ENCODE measurements around the gene KANSL1.
"Not testable (repeated sequence)": the region's sequence is repeated elsewhere in the genome, so short reads cannot be mapped to it uniquely, and the experiment has no call there.

Gene KANSL1

GRCh38 chr17:46011711-46012505 is 181.3 kb downstream of the KANSL1 start:
- no peaks in the 10 kb centered on the region for H3K27me3 ChIP-seq (replicated peaks in 2 of 5; ENCODE audit: control insufficient read depth in 4 of 5, insufficient read depth in 5 of 5, low read length in 4 of 5)
- no peak overlapping the region for H3K4me3 ChIP-seq (ENCODE audit: control insufficient read depth in 1 of 7, extremely low read depth in 1 of 7, insufficient read depth in 4 of 7, low read depth in 2 of 7, low read length in 6 of 7)
- no peaks in the 10 kb centered on the region for H3K36me3 ChIP-seq (ENCODE audit: control insufficient read depth in 4 of 4, insufficient read depth in 4 of 4, low read length in 3 of 4)
- no peaks in the 10 kb centered on the region for H3K4me1 ChIP-seq (ENCODE audit: control extremely low read depth in 1 of 4, control insufficient read depth in 4 of 4, insufficient read depth in 4 of 4, low read length in 3 of 4)
- POLR2A ChIA-PET = no interaction called here
- H3K27ac ChIP-seq (ENCODE audit: insufficient read depth in 1 of 2, low read depth in 1 of 2, low read length in 2 of 2, poor library complexity in 1 of 2, severe bottlenecking in 2 of 2) = no peak overlapping the region
- DNase-seq = no peak
- WGBS (ENCODE audit: insufficient coverage) = 91% methylated on average over 25 of the region's 28 CpGs
- CTCF ChIA-PET = interaction anchor here (3.5 kb wide), 1 partner anchor 10 kb away, joined by 20 read pairs; the partner anchor contains the start of gene STH
- no peaks in the 10 kb centered on the region for H3K9me3 ChIP-seq (ENCODE audit: control extremely low read depth in 1 of 5, control insufficient read depth in 4 of 5, insufficient read depth in 2 of 5, low read depth in 1 of 5, low read length in 4 of 5)

GRCh38 chr17:46010597-46011186 is 182.5 kb downstream of the KANSL1 start:
- WGBS (ENCODE audit: insufficient coverage) = 93% methylated on average over 16 of the region's 16 CpGs
- CTCF ChIA-PET = interaction anchor here (3.5 kb wide), 1 partner anchor 9 kb away, joined by 20 read pairs; the partner anchor contains the start of gene STH

GRCh38 chr17:46009681-46010596 is 183.3 kb downstream of the KANSL1 start:
- Histone ChIP-seq H3K4me3 (ENCODE audit: control insufficient read depth in 1 of 7, extremely low read depth in 1 of 7, insufficient read depth in 4 of 7, low read depth in 2 of 7, low read length in 6 of 7) (no peak overlapping the region), H3K9me3 (ENCODE audit: control extremely low read depth in 1 of 5, control insufficient read depth in 4 of 5, insufficient read depth in 2 of 5, low read depth in 1 of 5, low read length in 4 of 5) (no peaks in the 10 kb centered on the region), H3K4me1 (ENCODE audit: control extremely low read depth in 1 of 4, control insufficient read depth in 4 of 4, insufficient read depth in 4 of 4, low read length in 3 of 4) (no peaks in the 10 kb centered on the region), H3K27ac (ENCODE audit: insufficient read depth in 1 of 2, low read depth in 1 of 2, low read length in 2 of 2, poor library complexity in 1 of 2, severe bottlenecking in 2 of 2) (no peak overlapping the region), H3K27me3 (replicated peaks in 2 of 5; ENCODE audit: control insufficient read depth in 4 of 5, insufficient read depth in 5 of 5, low read length in 4 of 5) (no peaks in the 10 kb centered on the region), H3K36me3 (ENCODE audit: control insufficient read depth in 4 of 4, insufficient read depth in 4 of 4, low read length in 3 of 4) (no peaks in the 10 kb centered on the region)
- ChIA-PET POLR2A (no interaction called here), CTCF (no interaction called here)
- 90% methylated on average over 33 of the region's 33 CpGs for WGBS (ENCODE audit: insufficient coverage)
- DNase-seq = no peak

More at GRCh38 chr17:46010597-46011186, 182.5 kb downstream of the KANSL1 start:
- Histone ChIP-seq H3K4me1 (ENCODE audit: control extremely low read depth in 1 of 4, control insufficient read depth in 4 of 4, insufficient read depth in 4 of 4, low read length in 3 of 4) (no peaks in the 10 kb centered on the region), H3K4me3 (ENCODE audit: control insufficient read depth in 1 of 7, extremely low read depth in 1 of 7, insufficient read depth in 4 of 7, low read depth in 2 of 7, low read length in 6 of 7) (no peak overlapping the region), H3K27ac (ENCODE audit: insufficient read depth in 1 of 2, low read depth in 1 of 2, low read length in 2 of 2, poor library complexity in 1 of 2, severe bottlenecking in 2 of 2) (no peak overlapping the region), H3K36me3 (ENCODE audit: control insufficient read depth in 4 of 4, insufficient read depth in 4 of 4, low read length in 3 of 4) (no peaks in the 10 kb centered on the region), H3K27me3 (replicated peaks in 2 of 5; ENCODE audit: control insufficient read depth in 4 of 5, insufficient read depth in 5 of 5, low read length in 4 of 5) (no peaks in the 10 kb centered on the region), H3K9me3 (ENCODE audit: control extremely low read depth in 1 of 5, control insufficient read depth in 4 of 5, insufficient read depth in 2 of 5, low read depth in 1 of 5, low read length in 4 of 5) (no peaks in the 10 kb centered on the region)
- POLR2A ChIA-PET = no interaction called here
- DNase-seq = no peak

- WGBS (ENCODE audit: insufficient coverage) = 96% methylated on average over 7 of the region's 9 CpGs
- CTCF ChIA-PET = interaction anchor here (1.4 kb wide), 1 partner anchor 36 kb away, joined by 3 read pairs; no protein-coding TSS in a partner anchor
- POLR2A ChIA-PET = no interaction called here
- Histone ChIP-seq H3K27ac (ENCODE audit: insufficient read depth in 1 of 2, low read depth in 1 of 2, low read length in 2 of 2, poor library complexity in 1 of 2, severe bottlenecking in 2 of 2) (no peak overlapping the region), H3K36me3 (ENCODE audit: control insufficient read depth in 4 of 4, insufficient read depth in 4 of 4, low read length in 3 of 4) (no peaks in the 10 kb centered on the region), H3K9me3 (ENCODE audit: control extremely low read depth in 1 of 5, control insufficient read depth in 4 of 5, insufficient read depth in 2 of 5, low read depth in 1 of 5, low read length in 4 of 5) (no peaks in the 10 kb centered on the region), H3K27me3 (replicated peaks in 2 of 5; ENCODE audit: control insufficient read depth in 4 of 5, insufficient read depth in 5 of 5, low read length in 4 of 5) (no peaks in the 10 kb centered on the region), H3K4me3 (ENCODE audit: control insufficient read depth in 1 of 7, extremely low read depth in 1 of 7, insufficient read depth in 4 of 7, low read depth in 2 of 7, low read length in 6 of 7) (no peak overlapping the region), H3K4me1 (ENCODE audit: control extremely low read depth in 1 of 4, control insufficient read depth in 4 of 4, insufficient read depth in 4 of 4, low read length in 3 of 4) (no peaks in the 10 kb centered on the region)
- no peak for DNase-seq
Observed at GRCh38 chr17:46008591-46008990, 184.6 kb downstream of the KANSL1 start.

GRCh38 chr17:46007461-46007965 is 185.7 kb downstream of the KANSL1 start:
- ChIA-PET CTCF (interaction anchor here (1.4 kb wide), 1 partner anchor 37 kb away, joined by 3 read pairs; no protein-coding TSS in a partner anchor), POLR2A (no interaction called here)
- Histone ChIP-seq H3K27me3 (replicated peaks in 2 of 5; ENCODE audit: control insufficient read depth in 4 of 5, insufficient read depth in 5 of 5, low read length in 4 of 5) (no peaks in the 10 kb centered on the region), H3K27ac (ENCODE audit: insufficient read depth in 1 of 2, low read depth in 1 of 2, low read length in 2 of 2, poor library complexity in 1 of 2, severe bottlenecking in 2 of 2) (no peak overlapping the region), H3K9me3 (ENCODE audit: control extremely low read depth in 1 of 5, control insufficient read depth in 4 of 5, insufficient read depth in 2 of 5, low read depth in 1 of 5, low read length in 4 of 5) (no peaks in the 10 kb centered on the region), H3K4me1 (ENCODE audit: control extremely low read depth in 1 of 4, control insufficient read depth in 4 of 4, insufficient read depth in 4 of 4, low read length in 3 of 4) (no peaks in the 10 kb centered on the region), H3K4me3 (ENCODE audit: control insufficient read depth in 1 of 7, extremely low read depth in 1 of 7, insufficient read depth in 4 of 7, low read depth in 2 of 7, low read length in 6 of 7) (no peak overlapping the region), H3K36me3 (ENCODE audit: control insufficient read depth in 4 of 4, insufficient read depth in 4 of 4, low read length in 3 of 4) (no peaks in the 10 kb centered on the region)
- DNase-seq = no peak
- WGBS (ENCODE audit: insufficient coverage) = 100% methylated on average over 1 of the region's 2 CpGs

- H3K4me3 ChIP-seq (ENCODE audit: control insufficient read depth in 1 of 7, extremely low read depth in 1 of 7, insufficient read depth in 4 of 7, low read depth in 2 of 7, low read length in 6 of 7); CTCF ChIA-PET; H3K36me3 ChIP-seq (ENCODE audit: control insufficient read depth in 4 of 4, insufficient read depth in 4 of 4, low read length in 3 of 4); H3K27me3 ChIP-seq (replicated peaks in 2 of 5; ENCODE audit: control insufficient read depth in 4 of 5, insufficient read depth in 5 of 5, low read length in 4 of 5); DNase-seq; H3K27ac ChIP-seq (ENCODE audit: insufficient read depth in 1 of 2, low read depth in 1 of 2, low read length in 2 of 2, poor library complexity in 1 of 2, severe bottlenecking in 2 of 2); H3K4me1 ChIP-seq (ENCODE audit: control extremely low read depth in 1 of 4, control insufficient read depth in 4 of 4, insufficient read depth in 4 of 4, low read length in 3 of 4); H3K9me3 ChIP-seq (ENCODE audit: control extremely low read depth in 1 of 5, control insufficient read depth in 4 of 5, insufficient read depth in 2 of 5, low read depth in 1 of 5, low read length in 4 of 5); POLR2A ChIA-PET: not testable (repeated sequence)
- WGBS (ENCODE audit: insufficient coverage) = no CpG with 5 or more reads among the region's 1 CpG
Observed at GRCh38 chr17:46006082-46006481, 187.1 kb downstream of the KANSL1 start.
